Measurements from ENCODE around the gene TCF7L2. TPM values are rescaled to one million over a fixed set of nuclear protein-coding genes. Genes with fewer than 3 reads are reported as not detected.

TCF7L2 gene
- polyA plus RNA-seq, 3 donors = 46.2 to 52.9 (median 49.5) TPM

- no peak for DNase-seq (ENCODE audit: extremely low read depth in 1 of 11, low read depth in 9 of 11, low spot score in 4 of 11)
Observed at GRCh38 chr10:113121153-113121552, 171.1 kb downstream of the TCF7L2 start.

GRCh38 chr10:113122947-113123346 is 172.9 kb downstream of the TCF7L2 start:
- DNase-seq (ENCODE audit: extremely low read depth in 1 of 11, low read depth in 9 of 11, low spot score in 4 of 11) = no peak

- DNase-seq (ENCODE audit: extremely low read depth in 1 of 11, low read depth in 9 of 11, low spot score in 4 of 11) = no peak
Observed at GRCh38 chr10:113124724-113125123, 174.7 kb downstream of the TCF7L2 start.

- no peak for DNase-seq (ENCODE audit: extremely low read depth in 1 of 11, low read depth in 9 of 11, low spot score in 4 of 11)
Observed at GRCh38 chr10:113125612-113126011, 175.6 kb downstream of the TCF7L2 start.

- DNase-seq (ENCODE audit: extremely low read depth in 1 of 11, low read depth in 9 of 11, low spot score in 4 of 11) = peak in 6 of 11 donors; percentile 38 to 70 (median 59)
Observed at GRCh38 chr10:113126229-113127201, 176.5 kb downstream of the TCF7L2 start.

- DNase-seq (ENCODE audit: extremely low read depth in 1 of 11, low read depth in 9 of 11, low spot score in 4 of 11) = no peak
Observed at GRCh38 chr10:113127261-113127900, 177.3 kb downstream of the TCF7L2 start.

GRCh38 chr10:113127901-113128283 is 177.8 kb downstream of the TCF7L2 start:
- DNase-seq (ENCODE audit: extremely low read depth in 1 of 11, low read depth in 9 of 11, low spot score in 4 of 11) = no peak

GRCh38 chr10:113128450-113129070 is 178.5 kb downstream of the TCF7L2 start:
- no peak for DNase-seq (ENCODE audit: extremely low read depth in 1 of 11, low read depth in 9 of 11, low spot score in 4 of 11)

GRCh38 chr10:113129117-113129516 is 179.1 kb downstream of the TCF7L2 start:
- no peak for DNase-seq (ENCODE audit: extremely low read depth in 1 of 11, low read depth in 9 of 11, low spot score in 4 of 11)

- no peak for DNase-seq (ENCODE audit: extremely low read depth in 1 of 11, low read depth in 9 of 11, low spot score in 4 of 11)
Observed at GRCh38 chr10:113130014-113130641, 180.1 kb downstream of the TCF7L2 start.

GRCh38 chr10:113131613-113132261 is 181.7 kb downstream of the TCF7L2 start:
- no peak for DNase-seq (ENCODE audit: extremely low read depth in 1 of 11, low read depth in 9 of 11, low spot score in 4 of 11)

- peak in 2 of 11 donors; percentile 28 to 50 for DNase-seq (ENCODE audit: extremely low read depth in 1 of 11, low read depth in 9 of 11, low spot score in 4 of 11)
Observed at GRCh38 chr10:113132591-113133121, 182.6 kb downstream of the TCF7L2 start.

GRCh38 chr10:113133497-113134115 is 183.6 kb downstream of the TCF7L2 start:
- no peak for DNase-seq (ENCODE audit: extremely low read depth in 1 of 11, low read depth in 9 of 11, low spot score in 4 of 11)

GRCh38 chr10:113135025-113135424 is 185.0 kb downstream of the TCF7L2 start:
- DNase-seq (ENCODE audit: extremely low read depth in 1 of 11, low read depth in 9 of 11, low spot score in 4 of 11) = no peak

GRCh38 chr10:113137941-113138685 is 188.1 kb downstream of the TCF7L2 start:
- DNase-seq (ENCODE audit: extremely low read depth in 1 of 11, low read depth in 9 of 11, low spot score in 4 of 11) = no peak

- no peak for DNase-seq (ENCODE audit: extremely low read depth in 1 of 11, low read depth in 9 of 11, low spot score in 4 of 11)
Observed at GRCh38 chr10:113138937-113139585, 189.0 kb downstream of the TCF7L2 start.

- no peak for DNase-seq (ENCODE audit: extremely low read depth in 1 of 11, low read depth in 9 of 11, low spot score in 4 of 11)
Observed at GRCh38 chr10:113139699-113140098, 189.7 kb downstream of the TCF7L2 start.

Data from renal cortex interstitium (tissue), 11 donors.